ENCODE measurements around the gene PSORS1C1. TPM values are rescaled to one million over a fixed set of nuclear protein-coding genes. Genes with fewer than 3 reads are reported as not detected.

The PSORS1C1 gene
- total and polyA plus RNA-seq, 2 experiments from 2014 or later, result 1.4 to 4.6 TPM

DNA sequence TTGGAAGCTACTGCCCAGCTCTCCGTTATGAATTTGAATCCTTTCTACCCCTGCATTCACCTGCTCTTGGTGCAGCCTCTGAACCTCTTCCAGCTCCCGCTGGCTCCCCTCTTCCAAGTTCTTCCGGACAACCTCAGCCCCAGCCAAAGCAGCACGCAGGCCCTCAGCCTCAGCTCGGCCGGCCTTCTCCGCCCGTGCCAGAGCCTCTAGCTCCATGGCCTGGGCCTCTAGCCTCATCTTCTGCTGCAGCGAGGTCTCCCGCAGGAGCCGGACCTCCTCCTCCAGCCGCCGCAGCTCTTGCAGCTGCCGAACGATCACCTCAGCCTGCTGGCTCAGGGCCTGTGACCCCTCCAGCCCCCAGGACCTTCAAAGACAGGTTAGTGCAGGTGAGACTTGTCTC is 39.8 kb downstream of the PSORS1C1 start:
- H3K27me3 ChIP-seq, result no peaks in the 10 kb centered on the region
- no peak for DNase-seq (ENCODE audit: low spot score)
- no peak overlapping the region for H3K4me3 ChIP-seq
- no peaks in the 10 kb centered on the region for H3K79me2 ChIP-seq
- peaks cover 5% of the 10 kb centered on the region for H3K4me1 ChIP-seq (ENCODE audit: insufficient read depth)
- H4K20me1 ChIP-seq (ENCODE audit: insufficient read depth, poor library complexity, severe bottlenecking), result no peaks in the 10 kb centered on the region
- H2AFZ ChIP-seq, result no peak overlapping the region
- H3K9me3 ChIP-seq (ENCODE audit: low read depth), result no peaks in the 10 kb centered on the region
- no peaks in the 10 kb centered on the region for H3K9me2 ChIP-seq (replicated peaks; ENCODE audit: insufficient read depth)
- no peak overlapping the region for H3K4me2 ChIP-seq
- H3K36me3 ChIP-seq (replicated peaks; ENCODE audit: insufficient read depth, low read depth), result no peaks in the 10 kb centered on the region
- 98% methylated on average over 15 of the region's 15 CpGs for WGBS (ENCODE audit: low lambda C conversion rate, missing lambda C conversion rate)
- no peak overlapping the region for H3K27ac ChIP-seq
- TF ChIP-seq EZH2 (IDR thresholded peaks at IDR 0.05; ENCODE audit: borderline replicate concordance) (no peak), EZH2phosphoT487 (IDR thresholded peaks at IDR 0.05; ENCODE audit: low read depth, severe bottlenecking, unreplicated experiment) (no peak), CTCF (IDR thresholded peaks at IDR 0.05; ENCODE audit: poor library complexity) (no peak)

GRCh38 chr6:31156641-31157040 is 42.0 kb downstream of the PSORS1C1 start:
- no peaks in the 10 kb centered on the region for H3K79me2 ChIP-seq
- no peak for TF ChIP-seq CTCF (IDR thresholded peaks at IDR 0.05; ENCODE audit: poor library complexity)
- no peak for TF ChIP-seq EZH2phosphoT487 (IDR thresholded peaks at IDR 0.05; ENCODE audit: low read depth, severe bottlenecking, unreplicated experiment)
- TF ChIP-seq EZH2 (IDR thresholded peaks at IDR 0.05; ENCODE audit: borderline replicate concordance), result no peak

DNA sequence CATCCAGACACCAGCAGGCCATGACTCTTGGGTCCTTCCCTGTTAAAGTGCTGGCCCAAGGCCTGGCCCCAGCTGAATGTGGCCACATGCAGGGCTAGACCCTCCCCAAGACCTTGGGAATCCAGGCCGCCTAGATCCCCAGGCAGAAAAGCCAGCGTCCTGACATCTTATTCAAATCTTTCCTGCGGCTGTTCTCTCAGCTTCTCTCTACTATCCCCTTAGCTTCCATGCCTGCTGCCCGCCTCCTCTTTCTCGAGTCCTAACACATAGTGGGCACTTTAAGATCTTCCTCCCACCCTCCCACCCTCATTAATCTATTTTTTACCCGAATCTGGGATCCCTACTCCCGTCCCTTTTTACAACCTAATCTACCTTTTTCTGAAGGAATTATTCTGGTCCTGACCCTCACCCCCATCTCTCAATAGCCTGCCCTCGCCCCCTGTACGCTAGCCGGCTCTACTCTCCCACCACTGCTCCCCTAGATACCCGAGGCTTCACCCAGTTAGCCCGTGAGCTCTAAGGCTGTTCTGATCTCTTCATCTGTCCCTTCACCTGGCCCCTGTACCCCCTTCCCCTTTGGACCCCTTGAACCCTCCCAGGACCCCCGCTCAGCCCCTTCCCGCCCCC is 43.0 kb downstream of the PSORS1C1 start, which contains the start of gene CCHCR1:
CCHCR1 (minus strand) TSS at position 290 of the 627 bp plus-strand sequence; CDS start at position 88, 202 bp downstream.
- no peaks in the 10 kb centered on the region for H3K27me3 ChIP-seq
- H3K4me3 ChIP-seq, result peak within 1 kb of the TSS; percentile 38
- H3K9me2 ChIP-seq (replicated peaks; ENCODE audit: insufficient read depth), result no peaks in the 10 kb centered on the region
- H3K79me2 ChIP-seq, result no peaks in the 10 kb centered on the region
- peak within 1 kb of the TSS; percentile 68 for H2AFZ ChIP-seq
- no peaks in the 10 kb centered on the region for H4K20me1 ChIP-seq (ENCODE audit: insufficient read depth, poor library complexity, severe bottlenecking)
- WGBS (ENCODE audit: low lambda C conversion rate, missing lambda C conversion rate), result 13% methylated on average over 13 of the region's 14 CpGs
- DNase-seq (ENCODE audit: low spot score), result no peak
- no peak within 1 kb of the TSS for H3K27ac ChIP-seq
- TF ChIP-seq EZH2phosphoT487 (IDR thresholded peaks at IDR 0.05; ENCODE audit: low read depth, severe bottlenecking, unreplicated experiment) (no peak), CTCF (IDR thresholded peaks at IDR 0.05; ENCODE audit: poor library complexity) (no peak), EZH2 (IDR thresholded peaks at IDR 0.05; ENCODE audit: borderline replicate concordance) (no peak)
- no peaks in the 10 kb centered on the region for H3K9me3 ChIP-seq (ENCODE audit: low read depth)
- H3K4me2 ChIP-seq, result peak within 1 kb of the TSS; percentile 83
- peaks cover 5% of the 10 kb centered on the region for H3K4me1 ChIP-seq (ENCODE audit: insufficient read depth)
- H3K36me3 ChIP-seq (replicated peaks; ENCODE audit: insufficient read depth, low read depth), result no peaks in the 10 kb centered on the region

More at GRCh38 chr6:31156641-31157040, 42.0 kb downstream of the PSORS1C1 start:
- H3K9me2 ChIP-seq (replicated peaks; ENCODE audit: insufficient read depth), result no peaks in the 10 kb centered on the region
- no peaks in the 10 kb centered on the region for H3K36me3 ChIP-seq (replicated peaks; ENCODE audit: insufficient read depth, low read depth)
- H3K9me3 ChIP-seq (ENCODE audit: low read depth), result no peaks in the 10 kb centered on the region
- H3K27me3 ChIP-seq, result no peaks in the 10 kb centered on the region
- no peaks in the 10 kb centered on the region for H4K20me1 ChIP-seq (ENCODE audit: insufficient read depth, poor library complexity, severe bottlenecking)
- peaks cover 5% of the 10 kb centered on the region for H3K4me1 ChIP-seq (ENCODE audit: insufficient read depth)
- DNase-seq (ENCODE audit: low spot score), result no peak
- no peak overlapping the region for H3K27ac ChIP-seq
- no peak overlapping the region for H2AFZ ChIP-seq
- WGBS (ENCODE audit: low lambda C conversion rate, missing lambda C conversion rate), result 94% methylated on average over 7 of the region's 7 CpGs
- no peak overlapping the region for H3K4me3 ChIP-seq
- no peak overlapping the region for H3K4me2 ChIP-seq
